HepG2 (cell line): ENCODE data around the gene ADIPOR2. TPM values are rescaled to one million over a fixed set of nuclear protein-coding genes. Genes with fewer than 3 reads are reported as not detected.

ENCODE experiments used
- JUN ChIP-seq: sonication (generic); formaldehyde crosslinking; IDR thresholded peaks from 2 replicates; pipeline ENCODE4 v1.4.0; 2020; ENCODE audit warnings: mild to moderate bottlenecking, missing genetic modification reagents
- KMT2A ChIP-seq: sonication (generic); formaldehyde crosslinking; IDR thresholded peaks from 2 replicates; pipeline ENCODE4 v1.4.0; 2020; ENCODE audit warnings: missing genetic modification reagents
- MED13 ChIP-seq: sonication (generic); formaldehyde crosslinking; IDR thresholded peaks from 2 replicates; pipeline ENCODE4 v1.5.0; 2020; ENCODE audit warnings: missing genetic modification reagents
- NFKB2 ChIP-seq: sonication (generic); formaldehyde crosslinking; IDR thresholded peaks from 2 replicates; pipeline ENCODE4 v1.4.0; 2020; ENCODE audit warnings: missing genetic modification reagents, borderline replicate concordance
- NFYB ChIP-seq: sonication (generic); formaldehyde crosslinking; IDR thresholded peaks from 2 replicates; pipeline ENCODE4 v1.4.0; 2020; ENCODE audit warnings: missing genetic modification reagents
- PATZ1 ChIP-seq: sonication (generic); formaldehyde crosslinking; IDR thresholded peaks from 2 replicates; pipeline ENCODE4 v1.4.0; 2020; ENCODE audit warnings: missing genetic modification reagents
- POLR2G ChIP-seq: fragments of 200-400 bp; formaldehyde crosslinking; IDR thresholded peaks from 2 replicates; pipeline ENCODE4 v1.6.1; 2018; ENCODE audit warnings: mild to moderate bottlenecking, low read depth, low read length, moderate library complexity
- SMYD3 ChIP-seq: sonication (generic); formaldehyde crosslinking; IDR thresholded peaks from 2 replicates; pipeline ENCODE4 v1.8.1; 2023; ENCODE audit warnings: mild to moderate bottlenecking, missing genetic modification reagents
- SRSF9 ChIP-seq: fragments of 200-400 bp; formaldehyde crosslinking; IDR thresholded peaks from 2 replicates; pipeline ENCODE4 v1.6.1; 2018; ENCODE audit warnings: borderline replicate concordance, mild to moderate bottlenecking, low read depth, low read length; ENCODE audit not compliant: insufficient read depth, poor library complexity, severe bottlenecking
- SRY ChIP-seq: sonication (generic); formaldehyde crosslinking; IDR thresholded peaks from 2 replicates; pipeline ENCODE4 v1.8.0; 2022; ENCODE audit warnings: mild to moderate bottlenecking, missing genetic modification reagents
- WIZ ChIP-seq: sonication (generic); formaldehyde crosslinking; IDR thresholded peaks from 2 replicates; pipeline ENCODE4 v1.5.1; 2020; ENCODE audit warnings: mild to moderate bottlenecking, missing genetic modification reagents
- ZC3H4 ChIP-seq: sonication (generic); formaldehyde crosslinking; IDR thresholded peaks from 2 replicates; pipeline ENCODE4 v1.4.0; 2020; ENCODE audit warnings: missing genetic modification reagents, borderline replicate concordance
- ZFP82 ChIP-seq: sonication (generic); formaldehyde crosslinking; IDR thresholded peaks from 2 replicates; pipeline ENCODE4 v1.5.1; 2020; ENCODE audit warnings: mild to moderate bottlenecking, missing genetic modification reagents, borderline replicate concordance
- ZNF589 ChIP-seq: sonication (generic); formaldehyde crosslinking; conservative IDR thresholded peaks from 2 replicates; pipeline ENCODE4 v1.8.0; 2022; ENCODE audit warnings: mild to moderate bottlenecking, moderate library complexity, missing genetic modification reagents
- polyA plus RNA-seq, 8 experiments: library from polyadenylated mRNA; depleted of rRNA in 3 of 8; stranded (reverse) in 7 of 8; unstranded in 1 of 8; fragments of >200 nt; fragmentation: Illumina TruSeq in 4 of 8; extraction: Trizol in 4 of 8; gene quantifications; 2 replicates each; pipeline versions ENCODE4 v1.2.1 to v1.2.3, GENCODE V29; 2011 to 2016; ENCODE audit warnings: low read depth in 4 of 8, missing spikeins in 1 of 8, mixed read lengths in 1 of 8; ENCODE audit not compliant: insufficient read depth in 1 of 8
- total RNA-seq, 5 experiments: library from RNA; depleted of rRNA; stranded (reverse); fragments of >200 nt; fragmentation: Illumina TruSeq; extraction: Trizol; gene quantifications; 2 replicates each; pipeline ENCODE4 v1.2.3, GENCODE V29; 2016; ENCODE audit warnings: low read depth in 1 of 5
- TF ChIP-seq, protein P1 (sequence below): sonication (generic); formaldehyde crosslinking; IDR thresholded peaks from 2 replicates; pipeline ENCODE4 v1.4.0; 2020; ENCODE audit warnings: missing genetic modification reagents
- TF ChIP-seq, protein P2 (sequence below): IDR thresholded peaks from 2 replicates; pipeline ENCODE4 v1.6.1; 2016; ENCODE audit warnings: control low read depth
- TF ChIP-seq, protein P3 (sequence below): sonication (generic); formaldehyde crosslinking; IDR thresholded peaks from 2 replicates; pipeline ENCODE4 v1.5.0; 2020; ENCODE audit warnings: mild to moderate bottlenecking, missing genetic modification reagents

The ADIPOR2 gene
- total and polyA plus RNA-seq, 2 of the 13 experiments (the other 11 are each of a cell fraction or from before 2014, with no cell fraction given) = 35.2 to 52.2 TPM

DNA sequence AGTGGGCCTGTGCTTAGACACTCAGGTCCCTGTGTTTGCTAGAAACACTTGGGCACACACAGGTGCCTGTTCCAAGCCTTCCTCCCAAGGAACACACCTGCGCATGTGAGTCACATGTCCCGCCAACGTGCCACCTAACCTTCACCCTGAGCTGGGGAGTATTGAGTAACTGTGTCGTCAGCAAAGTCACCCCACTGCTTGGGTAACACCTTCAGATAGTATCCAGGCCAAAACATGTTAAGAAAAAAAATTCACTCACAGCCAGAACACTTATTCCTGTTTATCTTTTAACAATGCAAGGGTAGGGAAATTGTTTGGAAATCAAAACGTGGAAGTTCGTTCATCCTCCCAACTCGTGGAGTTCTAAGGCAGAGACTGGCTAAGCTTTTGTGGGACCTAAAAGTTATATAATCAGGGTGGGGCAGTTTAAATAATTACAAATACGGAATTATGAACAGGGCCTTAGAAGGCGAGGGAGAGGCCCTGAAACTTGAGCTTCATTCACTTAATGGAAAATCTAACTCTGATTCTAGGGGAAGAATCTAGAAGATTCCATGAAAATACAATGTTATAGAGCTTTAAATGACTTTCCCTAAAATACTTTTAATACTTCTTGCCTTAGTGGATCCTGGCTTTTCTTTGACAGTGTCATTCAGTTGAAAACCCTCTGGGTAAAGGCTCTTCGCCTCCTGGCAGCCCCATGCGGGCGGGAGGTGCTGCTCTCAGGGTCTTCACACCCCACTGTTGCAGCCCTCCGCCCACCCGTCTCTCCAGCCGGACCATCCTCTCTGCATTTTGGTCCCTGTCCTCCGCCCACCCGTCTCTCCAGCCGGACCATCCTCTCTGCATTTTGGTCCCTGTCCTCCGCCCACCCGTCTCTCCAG, 30.3 kb upstream of the ADIPOR2 start (continued):
- TF ChIP-seq, protein P1, sequence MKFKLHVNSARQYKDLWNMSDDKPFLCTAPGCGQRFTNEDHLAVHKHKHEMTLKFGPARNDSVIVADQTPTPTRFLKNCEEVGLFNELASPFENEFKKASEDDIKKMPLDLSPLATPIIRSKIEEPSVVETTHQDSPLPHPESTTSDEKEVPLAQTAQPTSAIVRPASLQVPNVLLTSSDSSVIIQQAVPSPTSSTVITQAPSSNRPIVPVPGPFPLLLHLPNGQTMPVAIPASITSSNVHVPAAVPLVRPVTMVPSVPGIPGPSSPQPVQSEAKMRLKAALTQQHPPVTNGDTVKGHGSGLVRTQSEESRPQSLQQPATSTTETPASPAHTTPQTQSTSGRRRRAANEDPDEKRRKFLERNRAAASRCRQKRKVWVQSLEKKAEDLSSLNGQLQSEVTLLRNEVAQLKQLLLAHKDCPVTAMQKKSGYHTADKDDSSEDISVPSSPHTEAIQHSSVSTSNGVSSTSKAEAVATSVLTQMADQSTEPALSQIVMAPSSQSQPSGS (CRISPR knock-in tag) = 0 out of 2 replicates have a peak, but pooled peaks have one; percentile 25
- TF ChIP-seq KMT2A (CRISPR knock-in tag) (no peak), NFKB2 (CRISPR knock-in tag) (no peak), ZNF589 (CRISPR knock-in tag) (no peak), NFYB (CRISPR knock-in tag) (no peak), WIZ (no peak), ZC3H4 (CRISPR knock-in tag) (peak; percentile 70; the same call in 1 of the 2 replicates), SRY (no peak), ZFP82 (CRISPR knock-in tag) (no peak), SMYD3 (CRISPR knock-in tag) (no peak), JUN (CRISPR knock-in tag) (no peak), POLR2G (no peak), SRSF9 (no peak), PATZ1 (CRISPR knock-in tag) (peak; percentile 59; the same call in 1 of the 2 replicates), MED13 (no peak)
- TF ChIP-seq, protein P2, sequence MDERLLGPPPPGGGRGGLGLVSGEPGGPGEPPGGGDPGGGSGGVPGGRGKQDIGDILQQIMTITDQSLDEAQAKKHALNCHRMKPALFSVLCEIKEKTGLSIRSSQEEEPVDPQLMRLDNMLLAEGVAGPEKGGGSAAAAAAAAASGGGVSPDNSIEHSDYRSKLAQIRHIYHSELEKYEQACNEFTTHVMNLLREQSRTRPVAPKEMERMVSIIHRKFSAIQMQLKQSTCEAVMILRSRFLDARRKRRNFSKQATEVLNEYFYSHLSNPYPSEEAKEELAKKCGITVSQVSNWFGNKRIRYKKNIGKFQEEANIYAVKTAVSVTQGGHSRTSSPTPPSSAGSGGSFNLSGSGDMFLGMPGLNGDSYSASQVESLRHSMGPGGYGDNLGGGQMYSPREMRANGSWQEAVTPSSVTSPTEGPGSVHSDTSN (CRISPR knock-in tag) = no peak
- TF ChIP-seq, protein P3, sequence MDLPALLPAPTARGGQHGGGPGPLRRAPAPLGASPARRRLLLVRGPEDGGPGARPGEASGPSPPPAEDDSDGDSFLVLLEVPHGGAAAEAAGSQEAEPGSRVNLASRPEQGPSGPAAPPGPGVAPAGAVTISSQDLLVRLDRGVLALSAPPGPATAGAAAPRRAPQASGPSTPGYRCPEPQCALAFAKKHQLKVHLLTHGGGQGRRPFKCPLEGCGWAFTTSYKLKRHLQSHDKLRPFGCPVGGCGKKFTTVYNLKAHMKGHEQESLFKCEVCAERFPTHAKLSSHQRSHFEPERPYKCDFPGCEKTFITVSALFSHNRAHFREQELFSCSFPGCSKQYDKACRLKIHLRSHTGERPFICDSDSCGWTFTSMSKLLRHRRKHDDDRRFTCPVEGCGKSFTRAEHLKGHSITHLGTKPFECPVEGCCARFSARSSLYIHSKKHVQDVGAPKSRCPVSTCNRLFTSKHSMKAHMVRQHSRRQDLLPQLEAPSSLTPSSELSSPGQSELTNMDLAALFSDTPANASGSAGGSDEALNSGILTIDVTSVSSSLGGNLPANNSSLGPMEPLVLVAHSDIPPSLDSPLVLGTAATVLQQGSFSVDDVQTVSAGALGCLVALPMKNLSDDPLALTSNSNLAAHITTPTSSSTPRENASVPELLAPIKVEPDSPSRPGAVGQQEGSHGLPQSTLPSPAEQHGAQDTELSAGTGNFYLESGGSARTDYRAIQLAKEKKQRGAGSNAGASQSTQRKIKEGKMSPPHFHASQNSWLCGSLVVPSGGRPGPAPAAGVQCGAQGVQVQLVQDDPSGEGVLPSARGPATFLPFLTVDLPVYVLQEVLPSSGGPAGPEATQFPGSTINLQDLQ = no peak
